Left hindlimb (tissue), 1 donor: ENCODE data around the gene THAP11.
"Not testable (repeated sequence)": the region's sequence is repeated elsewhere in the genome, so short reads cannot be mapped to it uniquely, and the experiment has no call there.

ENCODE experiments used
- DNase-seq: peaks from one replicate; pipeline ENCODE4 v3.0.0-alpha.2; 2018

Gene THAP11

DNA sequence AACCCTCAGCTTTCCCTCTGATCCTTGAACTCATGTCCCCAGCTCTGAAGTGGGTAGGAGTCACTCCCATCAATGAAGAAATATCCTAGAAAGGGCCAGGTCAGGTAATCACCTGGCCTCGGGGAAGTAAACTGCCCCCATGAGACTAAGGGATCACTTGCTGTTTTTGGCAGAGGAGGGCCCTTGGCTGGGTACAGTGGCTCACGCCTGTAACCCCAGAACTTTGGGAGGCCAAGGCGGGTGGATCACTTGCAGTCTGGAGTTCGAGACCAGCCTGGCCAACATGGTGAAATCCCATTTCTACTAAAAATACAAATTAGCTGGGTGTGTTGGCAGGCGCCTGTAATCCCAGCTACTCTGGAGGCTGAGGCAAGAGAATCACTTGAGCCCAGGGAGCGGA is 21.9 kb downstream of the THAP11 start:
- not testable (repeated sequence) for DNase-seq

DNA sequence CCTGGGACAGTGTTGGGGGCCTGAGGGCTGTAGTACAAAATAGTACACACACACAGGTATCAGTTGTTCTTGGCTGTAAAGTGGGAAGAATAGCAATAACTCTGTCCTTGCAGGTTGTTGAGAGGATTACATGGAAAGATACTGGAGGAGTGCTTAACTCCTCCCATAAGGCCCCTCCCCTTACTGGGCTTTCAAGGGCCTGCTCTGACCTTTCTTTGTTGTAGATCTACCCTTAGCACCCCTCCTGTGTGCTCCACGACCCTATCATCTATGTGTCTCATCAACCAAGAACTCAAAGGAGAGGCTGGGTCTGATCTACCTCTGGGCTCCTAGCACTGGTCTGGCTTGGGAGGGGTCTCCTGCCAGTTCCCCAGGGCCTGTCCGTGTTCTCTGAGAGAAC is 22.5 kb downstream of the THAP11 start:
- DNase-seq = no peak

- DNase-seq = no peak
Measured at GRCh38 chr16:67865318-67865717, 23.2 kb downstream of the THAP11 start.

GRCh38 chr16:67868290-67868689 is 26.2 kb downstream of the THAP11 start:
- no peak for DNase-seq

GRCh38 chr16:67869653-67870052 is 27.5 kb downstream of the THAP11 start:
- no peak for DNase-seq

- no peak for DNase-seq
Measured at GRCh38 chr16:67871256-67871655, 29.1 kb downstream of the THAP11 start.

- no peak for DNase-seq
Measured at GRCh38 chr16:67872131-67872630, 30.1 kb downstream of the THAP11 start.

DNA sequence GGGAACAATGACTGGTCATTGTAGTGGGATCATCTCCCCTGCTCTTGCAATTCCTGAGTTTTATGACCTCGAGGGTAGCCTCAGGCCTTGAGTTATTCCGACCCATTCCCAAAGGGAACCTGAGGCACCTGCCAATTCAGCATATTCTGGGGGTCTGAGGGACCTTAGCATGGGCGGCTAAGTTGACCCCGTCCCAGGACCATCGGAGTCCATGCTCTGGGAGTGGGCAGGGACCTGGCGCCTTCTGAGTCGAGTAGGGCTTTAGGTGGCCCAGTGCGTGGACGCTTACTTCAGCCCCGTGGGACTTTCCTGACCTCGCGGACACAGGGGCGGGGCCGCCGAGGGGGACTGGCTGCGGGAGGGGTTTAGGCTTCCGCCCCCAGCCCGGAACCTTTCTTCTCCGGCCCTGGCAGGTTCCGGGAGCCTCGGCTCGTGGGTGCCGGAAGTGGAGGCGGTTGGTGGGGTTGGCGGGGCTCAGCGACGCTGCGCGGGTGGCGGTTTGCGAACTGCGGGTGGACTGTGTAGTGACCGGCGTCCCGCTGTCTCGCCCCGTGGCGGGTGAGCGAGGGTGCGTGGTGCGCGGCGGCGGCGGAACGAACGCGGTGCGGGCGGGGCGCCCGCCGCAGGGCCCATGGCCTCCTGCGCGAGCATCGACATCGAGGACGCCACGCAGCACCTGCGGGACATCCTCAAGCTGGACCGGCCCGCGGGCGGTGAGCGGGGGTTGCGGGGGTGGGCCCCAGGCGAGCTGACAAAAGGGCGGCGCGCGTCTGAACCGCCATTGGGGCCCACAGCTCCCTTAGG is 30.7 kb downstream of the THAP11 start, which contains the start of gene EDC4:
Gene EDC4 (plus strand): TSS at position 422 of the 804 bp plus-strand sequence. CDS start 210 bp downstream, at position 632.
- peak; percentile 85 for DNase-seq

DNA sequence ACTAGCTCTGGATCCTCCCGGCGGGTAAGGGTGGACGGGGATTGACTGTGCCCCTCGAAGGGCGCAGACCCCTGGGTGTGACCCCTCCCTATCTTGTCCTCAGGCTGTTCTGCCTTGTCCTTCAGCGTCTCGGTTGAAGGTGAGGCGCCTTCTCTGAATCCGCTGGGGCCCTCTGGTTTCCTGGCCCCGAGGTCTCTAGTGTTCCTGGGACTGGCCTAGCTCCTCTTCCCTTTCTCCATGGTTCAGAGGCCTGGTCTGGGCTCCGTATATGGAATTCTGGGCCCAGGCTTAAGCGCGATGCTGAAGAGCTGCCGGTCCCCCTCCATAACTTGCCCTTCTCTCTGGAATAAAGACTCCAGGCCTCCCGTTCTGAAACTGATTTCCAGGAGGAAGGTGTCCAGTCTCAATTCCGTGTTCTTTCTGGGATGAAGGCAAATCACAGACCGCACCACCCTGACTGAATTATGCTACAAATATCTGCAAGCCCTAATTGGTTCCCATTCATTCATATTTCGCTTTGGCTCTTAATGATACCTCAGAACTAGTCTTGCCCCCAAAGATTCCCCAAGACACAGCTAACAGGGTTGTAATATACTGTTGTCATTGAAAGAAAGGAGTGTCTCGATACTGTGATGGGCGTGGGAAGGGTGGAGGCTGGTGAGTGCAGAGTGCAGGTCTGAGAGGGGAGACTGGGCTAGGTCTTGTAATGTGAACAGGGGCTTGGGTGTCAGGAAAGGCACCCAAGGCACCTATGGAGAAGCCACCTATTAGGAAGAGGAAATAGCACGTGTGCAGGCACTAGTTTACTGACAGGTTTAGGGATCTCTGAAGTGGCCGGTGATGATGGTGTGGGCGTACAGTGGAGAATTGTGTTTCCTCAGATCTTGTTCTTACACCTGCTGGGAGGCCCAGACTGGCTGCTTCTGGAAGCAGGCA is 31.6 kb downstream of the THAP11 start:
- DNase-seq = no peak

DNA sequence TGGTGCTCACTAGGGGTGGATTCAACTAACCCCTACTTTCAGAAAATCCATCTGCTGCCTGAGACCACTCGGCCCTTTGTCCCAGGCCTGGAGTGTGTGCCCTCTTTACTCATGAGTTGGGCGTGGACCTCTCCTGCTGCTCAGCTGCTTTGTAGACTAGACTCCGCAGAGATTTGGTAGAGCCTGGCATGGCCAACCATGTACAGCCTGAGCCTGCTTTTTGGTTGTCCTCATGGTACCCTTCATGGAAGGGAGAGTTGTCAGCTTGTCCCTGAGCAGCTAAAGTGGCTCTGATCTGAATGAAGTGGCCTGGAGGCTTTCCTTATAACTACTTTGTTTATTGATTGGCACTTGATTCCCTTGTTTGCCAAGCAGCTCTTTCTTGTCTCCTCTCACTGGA is 32.3 kb downstream of the THAP11 start:
- DNase-seq = no peak

DNA sequence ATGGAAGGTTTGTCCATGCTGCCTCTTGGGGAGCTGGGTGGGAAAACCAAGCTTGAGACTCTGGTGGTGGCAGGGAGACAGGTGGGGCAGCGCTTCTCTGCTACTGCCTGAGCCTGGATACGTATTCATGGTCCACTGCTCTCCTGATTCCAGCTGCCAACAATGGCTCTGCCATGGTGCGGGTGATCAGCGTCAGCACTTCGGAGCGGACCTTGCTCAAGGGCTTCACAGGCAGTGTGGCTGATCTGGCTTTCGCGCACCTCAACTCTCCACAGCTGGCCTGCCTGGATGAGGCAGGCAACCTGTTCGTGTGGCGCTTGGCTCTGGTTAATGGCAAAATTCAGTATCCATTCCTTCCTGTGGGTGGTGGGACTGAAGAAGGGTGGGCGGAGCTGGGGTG is 34.9 kb downstream of the THAP11 start:
- DNase-seq = no peak

DNA sequence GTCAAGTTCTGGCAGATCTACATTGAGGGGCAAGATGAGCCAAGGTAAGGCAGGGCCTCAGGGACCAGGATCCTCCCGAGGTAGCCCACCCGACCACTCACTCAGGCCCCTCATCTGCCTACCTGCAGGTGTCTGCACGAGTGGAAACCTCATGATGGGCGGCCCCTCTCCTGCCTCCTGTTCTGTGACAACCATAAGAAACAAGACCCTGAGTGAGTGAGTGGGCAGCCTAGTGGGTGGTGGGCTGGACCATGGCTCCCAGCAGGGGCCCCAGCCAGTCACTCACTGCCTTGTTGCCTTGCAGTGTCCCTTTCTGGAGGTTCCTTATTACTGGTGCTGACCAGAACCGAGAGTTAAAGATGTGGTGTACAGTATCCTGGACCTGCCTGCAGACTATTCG is 36.1 kb downstream of the THAP11 start:
- no peak for DNase-seq

GRCh38 chr16:67878846-67879245 is 36.7 kb downstream of the THAP11 start:
- DNase-seq = no peak

GRCh38 chr16:67879462-67879861 is 37.3 kb downstream of the THAP11 start:
- DNase-seq = no peak

DNA sequence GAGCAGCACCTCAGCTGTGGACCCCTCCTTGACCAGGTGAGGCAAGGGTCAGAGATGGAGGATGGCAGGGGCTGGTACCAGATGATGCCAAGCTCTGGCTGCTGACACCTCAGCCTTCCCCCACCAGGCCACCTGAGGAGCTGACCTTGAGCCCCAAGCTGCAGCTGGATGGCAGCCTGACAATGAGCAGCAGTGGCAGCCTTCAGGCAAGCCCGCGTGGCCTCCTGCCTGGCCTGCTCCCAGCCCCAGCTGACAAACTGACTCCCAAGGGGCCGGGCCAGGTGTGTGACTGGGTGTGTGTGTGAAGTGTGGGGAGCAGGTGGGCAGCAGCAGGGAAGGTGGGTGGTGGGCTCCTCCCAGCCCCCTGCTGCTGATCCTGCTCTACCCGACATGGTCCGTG is 37.8 kb downstream of the THAP11 start:
- no peak for DNase-seq

- no peak for DNase-seq
Measured at GRCh38 chr16:67880584-67880983, 38.5 kb downstream of the THAP11 start.

GRCh38 chr16:67881621-67882161 is 39.6 kb downstream of the THAP11 start:
- no peak for DNase-seq

GRCh38 chr16:67882374-67883145 is 40.4 kb downstream of the THAP11 start:
- DNase-seq = peak; percentile 78

DNA sequence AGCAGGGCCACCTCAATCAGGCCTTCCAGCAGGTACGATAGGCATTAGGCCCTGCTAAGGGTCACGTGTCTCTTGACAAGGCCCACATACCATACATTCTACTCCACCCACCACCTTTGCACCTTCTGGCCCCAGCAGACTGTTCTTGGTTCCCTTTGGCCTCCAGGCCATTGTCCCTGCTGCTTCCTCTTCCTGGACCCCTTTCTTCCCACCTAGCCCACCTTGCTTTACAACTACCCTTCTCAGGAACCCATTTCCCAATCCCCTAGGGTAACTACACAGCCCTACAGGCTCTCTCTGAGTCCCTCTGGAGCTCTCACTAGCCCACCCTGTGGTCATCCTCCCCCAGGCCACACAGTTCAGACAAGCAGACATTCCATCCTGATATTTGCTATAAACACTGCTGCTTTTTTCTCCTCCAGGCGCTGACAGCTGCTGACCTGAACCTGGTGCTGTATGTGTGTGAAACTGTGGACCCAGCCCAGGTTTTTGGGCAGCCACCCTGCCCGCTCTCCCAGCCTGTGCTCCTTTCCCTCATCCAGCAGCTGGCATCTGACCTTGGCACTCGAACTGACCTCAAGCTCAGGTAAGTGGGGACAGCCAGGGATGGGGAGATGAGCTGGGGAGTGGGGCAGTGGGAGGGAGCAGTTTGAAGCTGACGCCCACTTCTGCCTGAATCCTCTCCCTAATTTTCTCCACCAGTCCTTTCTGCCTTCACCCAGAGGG is 41.2 kb downstream of the THAP11 start:
- no peak for DNase-seq

GRCh38 chr16:67883872-67884261 is 41.7 kb downstream of the THAP11 start:
- no peak for DNase-seq

GRCh38 chr16:67884684-67885083 is 42.6 kb downstream of the THAP11 start, which contains the start of gene NRN1L:
Gene NRN1L, plus strand, starts transcription at chr16:67884885. Its CDS starts 19 bp downstream, at chr16:67884904.
- peak; percentile 91 for DNase-seq

DNA sequence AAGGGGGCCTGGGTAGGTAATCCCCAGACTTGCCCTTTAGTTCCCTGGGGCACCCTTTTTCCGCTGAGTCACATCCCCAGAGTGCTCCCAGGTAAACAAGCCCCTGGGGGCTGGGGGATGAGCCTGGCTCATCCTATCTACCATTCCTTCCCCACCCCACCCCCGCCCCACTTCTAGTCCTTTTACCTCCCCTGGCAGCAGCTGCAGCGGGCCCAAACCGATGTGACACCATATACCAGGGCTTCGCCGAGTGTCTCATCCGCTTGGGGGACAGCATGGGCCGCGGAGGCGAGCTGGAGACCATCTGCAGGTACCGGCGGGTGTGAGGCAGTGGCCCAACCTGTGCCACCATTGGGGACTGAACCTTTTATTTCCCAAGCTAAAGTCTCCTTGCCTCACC is 43.4 kb downstream of the THAP11 start:
- DNase-seq = no peak
